ENCODE measurements around the gene GPR176.
A peak's percentile ranks its signal among the peaks of the same experiment; 100 is the strongest.

Gene GPR176

GRCh38 chr15:39887832-39888231 is 32.2 kb downstream of the GPR176 start:
- no peak overlapping the region for H3K27ac ChIP-seq (ENCODE audit: insufficient read depth in 1 of 2, low read depth in 1 of 2, low read length in 2 of 2, poor library complexity in 1 of 2, severe bottlenecking in 2 of 2)
- H3K36me3 ChIP-seq (ENCODE audit: control insufficient read depth in 4 of 4, insufficient read depth in 4 of 4, low read length in 3 of 4), result no peaks in the 10 kb centered on the region
- H3K9me3 ChIP-seq (ENCODE audit: control extremely low read depth in 1 of 5, control insufficient read depth in 4 of 5, insufficient read depth in 2 of 5, low read depth in 1 of 5, low read length in 4 of 5), result no peaks in the 10 kb centered on the region
- no CpG with 5 or more reads among the region's 1 CpG for WGBS (ENCODE audit: insufficient coverage)
- ChIA-PET CTCF (interaction anchor here (0.6 to 2.6 kb wide), 14 partner anchors 10 to 1176 kb away, joined by 3 to 12 read pairs (median 4); partner anchors contain the start of gene EIF2AK4), POLR2A (no interaction called here)
- H3K4me1 ChIP-seq (ENCODE audit: control extremely low read depth in 1 of 4, control insufficient read depth in 4 of 4, insufficient read depth in 4 of 4, low read length in 3 of 4), result no peaks in the 10 kb centered on the region
- H3K4me3 ChIP-seq (ENCODE audit: control insufficient read depth in 1 of 7, extremely low read depth in 1 of 7, insufficient read depth in 4 of 7, low read depth in 2 of 7, low read length in 6 of 7), result no peak overlapping the region
- peak; percentile 15 to 33 (median 18) for DNase-seq
- H3K27me3 ChIP-seq (replicated peaks in 2 of 5; ENCODE audit: control insufficient read depth in 4 of 5, insufficient read depth in 5 of 5, low read length in 4 of 5), result no peaks in the 10 kb centered on the region

GRCh38 chr15:39887211-39887610 is 32.9 kb downstream of the GPR176 start:
- ChIA-PET POLR2A (no interaction called here), CTCF (interaction anchor here (0.6 to 2.6 kb wide), 10 partner anchors 11 to 1175 kb away, joined by 3 to 12 read pairs (median 4); partner anchors contain the start of gene EIF2AK4)
- H3K27ac ChIP-seq (ENCODE audit: insufficient read depth in 1 of 2, low read depth in 1 of 2, low read length in 2 of 2, poor library complexity in 1 of 2, severe bottlenecking in 2 of 2), result no peak overlapping the region
- no peaks in the 10 kb centered on the region for H3K9me3 ChIP-seq (ENCODE audit: control extremely low read depth in 1 of 5, control insufficient read depth in 4 of 5, insufficient read depth in 2 of 5, low read depth in 1 of 5, low read length in 4 of 5)
- no peak overlapping the region for H3K4me3 ChIP-seq (ENCODE audit: control insufficient read depth in 1 of 7, extremely low read depth in 1 of 7, insufficient read depth in 4 of 7, low read depth in 2 of 7, low read length in 6 of 7)
- H3K4me1 ChIP-seq (ENCODE audit: control extremely low read depth in 1 of 4, control insufficient read depth in 4 of 4, insufficient read depth in 4 of 4, low read length in 3 of 4), result no peaks in the 10 kb centered on the region
- no peaks in the 10 kb centered on the region for H3K36me3 ChIP-seq (ENCODE audit: control insufficient read depth in 4 of 4, insufficient read depth in 4 of 4, low read length in 3 of 4)
- no peak for DNase-seq
- no peaks in the 10 kb centered on the region for H3K27me3 ChIP-seq (replicated peaks in 2 of 5; ENCODE audit: control insufficient read depth in 4 of 5, insufficient read depth in 5 of 5, low read length in 4 of 5)
- WGBS (ENCODE audit: insufficient coverage), result 91% methylated on average over 1 of the region's 1 CpG

- Histone ChIP-seq H3K4me3 (ENCODE audit: control insufficient read depth in 1 of 7, extremely low read depth in 1 of 7, insufficient read depth in 4 of 7, low read depth in 2 of 7, low read length in 6 of 7) (no peak overlapping the region), H3K27ac (ENCODE audit: insufficient read depth in 1 of 2, low read depth in 1 of 2, low read length in 2 of 2, poor library complexity in 1 of 2, severe bottlenecking in 2 of 2) (no peak overlapping the region), H3K4me1 (ENCODE audit: control extremely low read depth in 1 of 4, control insufficient read depth in 4 of 4, insufficient read depth in 4 of 4, low read length in 3 of 4) (no peaks in the 10 kb centered on the region), H3K27me3 (replicated peaks in 2 of 5; ENCODE audit: control insufficient read depth in 4 of 5, insufficient read depth in 5 of 5, low read length in 4 of 5) (no peaks in the 10 kb centered on the region), H3K9me3 (ENCODE audit: control extremely low read depth in 1 of 5, control insufficient read depth in 4 of 5, insufficient read depth in 2 of 5, low read depth in 1 of 5, low read length in 4 of 5) (no peaks in the 10 kb centered on the region), H3K36me3 (ENCODE audit: control insufficient read depth in 4 of 4, insufficient read depth in 4 of 4, low read length in 3 of 4) (no peaks in the 10 kb centered on the region)
- DNase-seq, result no peak
- POLR2A ChIA-PET, result no interaction called here
- WGBS (ENCODE audit: insufficient coverage), result 80% methylated on average over 1 of the region's 3 CpGs
- CTCF ChIA-PET, result interaction anchor here (1.4 to 2.6 kb wide), 2 partner anchors 10 to 13 kb away, joined by 3 to 12 read pairs; no protein-coding TSS in a partner anchor
Observed at GRCh38 chr15:39886418-39886817, 33.6 kb downstream of the GPR176 start.

GRCh38 chr15:39885099-39885777 is 34.8 kb downstream of the GPR176 start:
- no peak for DNase-seq
- Histone ChIP-seq H3K9me3 (ENCODE audit: control extremely low read depth in 1 of 5, control insufficient read depth in 4 of 5, insufficient read depth in 2 of 5, low read depth in 1 of 5, low read length in 4 of 5) (no peaks in the 10 kb centered on the region), H3K4me1 (ENCODE audit: control extremely low read depth in 1 of 4, control insufficient read depth in 4 of 4, insufficient read depth in 4 of 4, low read length in 3 of 4) (no peaks in the 10 kb centered on the region), H3K4me3 (ENCODE audit: control insufficient read depth in 1 of 7, extremely low read depth in 1 of 7, insufficient read depth in 4 of 7, low read depth in 2 of 7, low read length in 6 of 7) (no peak overlapping the region), H3K27ac (ENCODE audit: insufficient read depth in 1 of 2, low read depth in 1 of 2, low read length in 2 of 2, poor library complexity in 1 of 2, severe bottlenecking in 2 of 2) (no peak overlapping the region), H3K27me3 (replicated peaks in 2 of 5; ENCODE audit: control insufficient read depth in 4 of 5, insufficient read depth in 5 of 5, low read length in 4 of 5) (no peaks in the 10 kb centered on the region), H3K36me3 (ENCODE audit: control insufficient read depth in 4 of 4, insufficient read depth in 4 of 4, low read length in 3 of 4) (no peaks in the 10 kb centered on the region)
- POLR2A ChIA-PET, result no interaction called here
- CTCF ChIA-PET, result interaction anchor here (0.6 kb wide), 1 partner anchor 10 kb away, joined by 3 read pairs; no protein-coding TSS in a partner anchor

- DNase-seq, result no peak
- no peak overlapping the region for H3K4me3 ChIP-seq (ENCODE audit: control insufficient read depth in 1 of 7, extremely low read depth in 1 of 7, insufficient read depth in 4 of 7, low read depth in 2 of 7, low read length in 6 of 7)
- H3K9me3 ChIP-seq (ENCODE audit: control extremely low read depth in 1 of 5, control insufficient read depth in 4 of 5, insufficient read depth in 2 of 5, low read depth in 1 of 5, low read length in 4 of 5), result no peaks in the 10 kb centered on the region
- POLR2A ChIA-PET, result no interaction called here
- no peaks in the 10 kb centered on the region for H3K4me1 ChIP-seq (ENCODE audit: control extremely low read depth in 1 of 4, control insufficient read depth in 4 of 4, insufficient read depth in 4 of 4, low read length in 3 of 4)
- H3K27ac ChIP-seq (ENCODE audit: insufficient read depth in 1 of 2, low read depth in 1 of 2, low read length in 2 of 2, poor library complexity in 1 of 2, severe bottlenecking in 2 of 2), result no peak overlapping the region
- H3K36me3 ChIP-seq (ENCODE audit: control insufficient read depth in 4 of 4, insufficient read depth in 4 of 4, low read length in 3 of 4), result no peaks in the 10 kb centered on the region
- H3K27me3 ChIP-seq (replicated peaks in 2 of 5; ENCODE audit: control insufficient read depth in 4 of 5, insufficient read depth in 5 of 5, low read length in 4 of 5), result no peaks in the 10 kb centered on the region
- CTCF ChIA-PET, result interaction anchor here (0.6 to 0.8 kb wide), 2 partner anchors 9 to 99 kb away, joined by 3 to 4 read pairs; no protein-coding TSS in a partner anchor
Observed at GRCh38 chr15:39884351-39884750, 35.7 kb downstream of the GPR176 start.

GRCh38 chr15:39882602-39883001 is 37.5 kb downstream of the GPR176 start:
- no peaks in the 10 kb centered on the region for H3K9me3 ChIP-seq (ENCODE audit: control extremely low read depth in 1 of 5, control insufficient read depth in 4 of 5, insufficient read depth in 2 of 5, low read depth in 1 of 5, low read length in 4 of 5)
- no peaks in the 10 kb centered on the region for H3K27me3 ChIP-seq (replicated peaks in 2 of 5; ENCODE audit: control insufficient read depth in 4 of 5, insufficient read depth in 5 of 5, low read length in 4 of 5)
- no peaks in the 10 kb centered on the region for H3K36me3 ChIP-seq (ENCODE audit: control insufficient read depth in 4 of 4, insufficient read depth in 4 of 4, low read length in 3 of 4)
- H3K4me3 ChIP-seq (ENCODE audit: control insufficient read depth in 1 of 7, extremely low read depth in 1 of 7, insufficient read depth in 4 of 7, low read depth in 2 of 7, low read length in 6 of 7), result no peak overlapping the region
- 100% methylated on average over 1 of the region's 1 CpG for WGBS (ENCODE audit: insufficient coverage)
- ChIA-PET POLR2A (no interaction called here), CTCF (no interaction called here)
- no peaks in the 10 kb centered on the region for H3K4me1 ChIP-seq (ENCODE audit: control extremely low read depth in 1 of 4, control insufficient read depth in 4 of 4, insufficient read depth in 4 of 4, low read length in 3 of 4)
- H3K27ac ChIP-seq (ENCODE audit: insufficient read depth in 1 of 2, low read depth in 1 of 2, low read length in 2 of 2, poor library complexity in 1 of 2, severe bottlenecking in 2 of 2), result no peak overlapping the region
- no peak for DNase-seq

- Histone ChIP-seq H3K4me3 (ENCODE audit: control insufficient read depth in 1 of 7, extremely low read depth in 1 of 7, insufficient read depth in 4 of 7, low read depth in 2 of 7, low read length in 6 of 7) (no peak overlapping the region), H3K4me1 (ENCODE audit: control extremely low read depth in 1 of 4, control insufficient read depth in 4 of 4, insufficient read depth in 4 of 4, low read length in 3 of 4) (no peaks in the 10 kb centered on the region), H3K36me3 (ENCODE audit: control insufficient read depth in 4 of 4, insufficient read depth in 4 of 4, low read length in 3 of 4) (no peaks in the 10 kb centered on the region), H3K27ac (ENCODE audit: insufficient read depth in 1 of 2, low read depth in 1 of 2, low read length in 2 of 2, poor library complexity in 1 of 2, severe bottlenecking in 2 of 2) (no peak overlapping the region), H3K27me3 (replicated peaks in 2 of 5; ENCODE audit: control insufficient read depth in 4 of 5, insufficient read depth in 5 of 5, low read length in 4 of 5) (no peaks in the 10 kb centered on the region), H3K9me3 (ENCODE audit: control extremely low read depth in 1 of 5, control insufficient read depth in 4 of 5, insufficient read depth in 2 of 5, low read depth in 1 of 5, low read length in 4 of 5) (no peaks in the 10 kb centered on the region)
- POLR2A ChIA-PET, result no interaction called here
- no peak for DNase-seq
- CTCF ChIA-PET, result no interaction called here
- no CpG with 5 or more reads among the region's 1 CpG for WGBS (ENCODE audit: insufficient coverage)
Observed at GRCh38 chr15:39881790-39882189, 38.3 kb downstream of the GPR176 start.

Measured in common myeloid progenitor, CD34-positive (primary cell).